Retina (tissue), 1 donor: ENCODE measurements around the gene TMEM176A.

Source experiments
- DNase-seq: peaks from one replicate; pipeline ENCODE4 v3.0.0-alpha.2; 2016

Gene TMEM176A

GRCh38 chr7:150820148-150820547, 19.6 kb downstream of the TMEM176A start:
- DNase-seq, result no peak

GRCh38 chr7:150820578-150821198, 20.1 kb downstream of the TMEM176A start:
- DNase-seq, result no peak

- DNase-seq, result no peak
Measured at GRCh38 chr7:150823043-150823442, 22.5 kb downstream of the TMEM176A start.

GRCh38 chr7:150823484-150824126, 23.0 kb downstream of the TMEM176A start:
- DNase-seq, result no peak

GRCh38 chr7:150824379-150825177, 24.0 kb downstream of the TMEM176A start:
- no peak for DNase-seq

GRCh38 chr7:150826061-150826849, 25.7 kb downstream of the TMEM176A start:
- DNase-seq, result no peak

- no peak for DNase-seq
Measured at GRCh38 chr7:150828384-150828783, 27.8 kb downstream of the TMEM176A start.

GRCh38 chr7:150829426-150829825, 28.9 kb downstream of the TMEM176A start:
- no peak for DNase-seq

GRCh38 chr7:150830937-150831336, 30.4 kb downstream of the TMEM176A start:
- DNase-seq, result no peak

GRCh38 chr7:150831851-150832250, 31.3 kb downstream of the TMEM176A start:
- DNase-seq, result no peak

GRCh38 chr7:150835019-150835418, 34.5 kb downstream of the TMEM176A start:
- no peak for DNase-seq

GRCh38 chr7:150835702-150836280, 35.2 kb downstream of the TMEM176A start:
- DNase-seq, result no peak

GRCh38 chr7:150838965-150839650, 38.5 kb downstream of the TMEM176A start:
- no peak for DNase-seq

GRCh38 chr7:150842018-150842417, 41.4 kb downstream of the TMEM176A start:
- no peak for DNase-seq

- DNase-seq, result no peak
Measured at GRCh38 chr7:150842716-150843115, 42.1 kb downstream of the TMEM176A start.

- DNase-seq, result no peak
Measured at GRCh38 chr7:150845421-150845861, 44.9 kb downstream of the TMEM176A start.

GRCh38 chr7:150846291-150847115, 45.9 kb downstream of the TMEM176A start:
- no peak for DNase-seq

GRCh38 chr7:150847536-150847935, 47.0 kb downstream of the TMEM176A start:
- no peak for DNase-seq

GRCh38 chr7:150848111-150848510, 47.5 kb downstream of the TMEM176A start:
- no peak for DNase-seq

- DNase-seq, result no peak
Measured at GRCh38 chr7:150848561-150849115, 48.1 kb downstream of the TMEM176A start.
